MM.1S (cell line): Measurements from ENCODE around the gene MBD2.
"Not testable (repeated sequence)": the region's sequence is repeated elsewhere in the genome, so short reads cannot be mapped to it uniquely, and the experiment has no call there.

Experiments used
- CTCF ChIP-seq: fragments of 300-600 bp; sonication (generic); IDR thresholded peaks from 2 replicates; pipeline ENCODE4 v1.5.1; 2016; ENCODE audit warnings: antibody characterized with exemption, low read length, mixed read lengths
- EZH2 ChIP-seq: fragments of 300-600 bp; sonication (generic); optimal IDR thresholded peaks from 2 replicates; pipeline ENCODE3; 2017; ENCODE audit warnings: low read depth, mild to moderate bottlenecking, antibody characterized with exemption, low read length, mixed read lengths

GRCh38 chr18:54123720-54124440 lies 100.6 kb downstream of the MBD2 start:
- TF ChIP-seq CTCF, EZH2: not testable (repeated sequence)
